B cell (primary cell): ENCODE results near the gene CHST1. TPM values are rescaled to one million over a fixed set of nuclear protein-coding genes. Genes with fewer than 3 reads are reported as not detected.

ENCODE experiments used
- ATAC-seq: fragments of 200-7000 bp; cut with Tn5 transposase; one replicate; pipeline ENCODE4 v1.10.0; 2021; ENCODE audit warnings: low read depth, mild to moderate bottlenecking, moderate number of reproducible peaks, moderate library complexity
- CTCF ChIA-PET: fragments of 350-600 bp; sonication (Branson Sonifier 250); formaldehyde crosslinking; loops from one replicate; lab custom pipeline; 2021; ENCODE audit warnings: antibody characterized with exemption, inconsistent platforms; lab: Charles Lee
- POLR2A ChIA-PET: fragments of 350-600 bp; sonication (Branson Sonifier 250); formaldehyde crosslinking; loops from one replicate; lab custom pipeline; 2021; ENCODE audit warnings: antibody characterized with exemption; lab: Charles Lee
- DNase-seq: peaks from one replicate; pipeline ENCODE4 v3.0.0; 2013
- H2AFZ ChIP-seq: 2 replicates; pipeline ENCODE4 v1.6.1; 2012; ENCODE audit warnings: mild to moderate bottlenecking, low read depth, low read length; ENCODE audit not compliant: insufficient read depth, poor library complexity, severe bottlenecking
- H3K27ac ChIP-seq, 2 donors: 1 replicate in 1 of 2; 2 replicates in 1 of 2; pipeline ENCODE4 v1.5.1; 2012 to 2013; ENCODE audit warnings: low read length in 2 of 2, mild to moderate bottlenecking in 2 of 2, moderate library complexity in 1 of 2
- H3K27me3 ChIP-seq, 4 experiments: fragments of 200-600 bp in 1 of 4; sonication (generic) in 1 of 4; replicated peaks in 1 of 4; 1 replicate in 2 of 4; 2 replicates in 2 of 4; pipeline versions ENCODE4 v1.6.1 to v1.7.0; 2013 to 2016; ENCODE audit warnings: low read length in 3 of 4, mild to moderate bottlenecking in 2 of 4, mixed read lengths in 1 of 4, moderate library complexity in 1 of 4; ENCODE audit not compliant: insufficient read depth in 4 of 4, control insufficient read depth in 3 of 4; ENCODE audit errors: control extremely low read depth in 1 of 4
- H3K36me3 ChIP-seq, 2 experiments: replicated peaks in 1 of 2; 1 replicate in 1 of 2; 2 replicates in 1 of 2; pipeline versions ENCODE4 v1.6.1 to v1.7.1; 2013; ENCODE audit warnings: low read length in 1 of 2; ENCODE audit not compliant: insufficient read depth in 2 of 2, control insufficient read depth in 1 of 2; ENCODE audit errors: control extremely low read depth in 1 of 2, extremely low read depth in 1 of 2
- H3K4me1 ChIP-seq, 2 donors: fragments of 200-600 bp in 1 of 2; sonication (generic) in 1 of 2; 1 replicate in 1 of 2; 2 replicates in 1 of 2; pipeline versions ENCODE4 v1.5.1 to v1.6.1; 2013 to 2017; ENCODE audit warnings: low read length in 2 of 2; ENCODE audit not compliant: control insufficient read depth in 2 of 2, insufficient read depth in 2 of 2
- H3K4me2 ChIP-seq: replicated peaks from 2 replicates; pipeline ENCODE3; 2012; ENCODE audit warnings: mild to moderate bottlenecking, low read depth, low read length; ENCODE audit not compliant: poor library complexity, severe bottlenecking
- H3K4me3 ChIP-seq, 5 experiments: fragments of 200-600 bp in 1 of 5; sonication (generic) in 1 of 5; 1 replicate in 3 of 5; 2 replicates in 2 of 5; pipeline versions ENCODE4 v1.5.1 to v1.7.0; 2011 to 2016; ENCODE audit warnings: low read length in 4 of 5, mild to moderate bottlenecking in 4 of 5, low read depth in 2 of 5, control low read depth in 1 of 5, moderate library complexity in 1 of 5; ENCODE audit not compliant: insufficient read depth in 1 of 5; ENCODE audit errors: control extremely low read depth in 1 of 5, extremely low read depth in 1 of 5
- H3K79me2 ChIP-seq: fragments of 200-600 bp; sonication (generic); one replicate; pipeline ENCODE4 v1.6.0; 2016; ENCODE audit warnings: low read length; ENCODE audit not compliant: control insufficient read depth, insufficient read depth
- H3K9ac ChIP-seq: fragments of 200-600 bp; sonication (generic); 2 replicates; pipeline ENCODE4 v1.6.1; 2017; ENCODE audit warnings: mild to moderate bottlenecking, low read length, moderate library complexity
- H3K9me3 ChIP-seq, 3 donors: one replicate each; pipeline versions ENCODE4 v1.6.1 to v1.7.1; 2013; ENCODE audit warnings: low read length in 2 of 3; ENCODE audit not compliant: control insufficient read depth in 2 of 3, insufficient read depth in 1 of 3; ENCODE audit errors: control extremely low read depth in 1 of 3
- H4K20me1 ChIP-seq: 2 replicates; pipeline ENCODE4 v1.6.0; 2012; ENCODE audit warnings: mild to moderate bottlenecking, low read length; ENCODE audit not compliant: insufficient read depth, control insufficient read depth, poor library complexity, severe bottlenecking
- H3K27ac Mint-ChIP-seq: one replicate; pipeline ENCODE4 v1.8.0; 2021; ENCODE audit warnings: mixed read lengths
- H3K27me3 Mint-ChIP-seq: one replicate; pipeline ENCODE4 v1.8.0; 2021; ENCODE audit warnings: mixed read lengths
- H3K4me1 Mint-ChIP-seq: one replicate; pipeline ENCODE4 v1.8.0; 2021; ENCODE audit warnings: mixed read lengths
- H3K4me3 Mint-ChIP-seq: one replicate; pipeline ENCODE4 v1.8.0; 2021; ENCODE audit warnings: mixed read lengths
- H3K9me3 Mint-ChIP-seq: one replicate; pipeline ENCODE4 v1.8.0; 2022; ENCODE audit warnings: mixed read lengths; ENCODE audit not compliant: insufficient read depth
- CTCF ChIP-seq: fragments of 200-600 bp; IDR thresholded peaks from one replicate; pipeline ENCODE4 v1.8.0; 2022; ENCODE audit warnings: antibody characterized with exemption, mild to moderate bottlenecking
- EZH2 ChIP-seq: IDR thresholded peaks from 2 replicates; pipeline ENCODE4 v1.6.1; 2012; ENCODE audit warnings: borderline replicate concordance, low read depth, mild to moderate bottlenecking, moderate library complexity, low read length; ENCODE audit not compliant: insufficient read depth, poor library complexity, severe bottlenecking
- WGBS: methylation state at CpG from one replicate; pipeline ENCODE4 v1.1.5; 2013; ENCODE audit warnings: missing lambda C conversion rate; ENCODE audit not compliant: insufficient coverage; 5-methylcytosine and 5-hydroxymethylcytosine counted together
- intact Hi-C: fragments of 100-400 bp; cut with micrococcal nuclease; formaldehyde crosslinking; loops from one replicate; pipeline ENCODE4 v1.10.0; 2022
- polyA plus RNA-seq: library from polyadenylated mRNA; depleted of rRNA; stranded (reverse); fragments of >200 nt; gene quantifications from 2 replicates; pipeline ENCODE4 v1.2.3, GENCODE V29; 2012
- total RNA-seq, 2 donors: library from RNA; stranded (reverse); fragments of 120-200 nt in 1 of 2; gene quantifications; 1 replicate in 1 of 2; 2 replicates in 1 of 2; pipeline versions ENCODE4 v1.2.3 to v1.2.4, GENCODE V29; 2013 to 2022

CHST1 gene
- total and polyA plus RNA-seq, 2 donors (not counting 1 experiment from before 2014, with no cell fraction given) = not detected

- Mint-ChIP-seq H3K9me3 (no peaks in the 10 kb centered on the region), H3K27ac (no peak overlapping the region), H3K27me3 (peaks cover 23% of the 10 kb centered on the region), H3K4me1 (no peaks in the 10 kb centered on the region), H3K4me3 (no peak overlapping the region)
- WGBS = 73% methylated on average over 48 of the region's 49 CpGs
- Histone ChIP-seq H3K9me3 (peaks cover 0 to 18% (median 0%) of the 10 kb centered on the region in 3 donors), H3K4me3 (no peak overlapping the region), H4K20me1 (no peaks in the 10 kb centered on the region), H3K27ac (no peak overlapping the region), H3K79me2 (no peaks in the 10 kb centered on the region), H3K36me3 (no peaks in the 10 kb centered on the region), H3K4me2 (no peak overlapping the region), H2AFZ (no peak overlapping the region), H3K27me3 (peaks cover 0 to 6% (median 0%) of the 10 kb centered on the region in 4 experiments), H3K4me1 (no peaks in the 10 kb centered on the region), H3K9ac (no peak overlapping the region)
- ChIA-PET CTCF (no interaction called here), POLR2A (no interaction called here)
- DNase-seq (no peak), ATAC-seq (no peak)
- intact Hi-C loops = no loop called here
- TF ChIP-seq CTCF = no peak
- no peak for TF ChIP-seq EZH2
Measured at GRCh38 chr11:45649544-45650165, 15.8 kb downstream of the CHST1 start.

GRCh38 chr11:45648931-45649330 is 16.5 kb downstream of the CHST1 start:
- Histone ChIP-seq H2AFZ (no peak overlapping the region), H3K27ac (no peak overlapping the region), H3K4me3 (no peak overlapping the region), H3K36me3 (no peaks in the 10 kb centered on the region), H3K4me1 (no peaks in the 10 kb centered on the region), H4K20me1 (no peaks in the 10 kb centered on the region), H3K9me3 (peaks cover 0 to 18% (median 0%) of the 10 kb centered on the region in 3 donors), H3K9ac (no peak overlapping the region), H3K4me2 (no peak overlapping the region), H3K79me2 (no peaks in the 10 kb centered on the region), H3K27me3 (peaks cover 0 to 6% (median 0%) of the 10 kb centered on the region in 4 experiments)
- POLR2A ChIA-PET = no interaction called here
- Mint-ChIP-seq H3K4me3 (no peak overlapping the region), H3K9me3 (no peaks in the 10 kb centered on the region), H3K27ac (no peak overlapping the region), H3K4me1 (no peaks in the 10 kb centered on the region), H3K27me3 (peaks cover 27% of the 10 kb centered on the region)
- no peak for TF ChIP-seq EZH2
- no peak for TF ChIP-seq CTCF
- intact Hi-C loops = no loop called here
- ATAC-seq (no peak), DNase-seq (no peak)
- CTCF ChIA-PET = no interaction called here
- WGBS = no CpG with 5 or more reads among the region's 9 CpGs
